ENCODE measurements around the gene NDN.

DNA sequence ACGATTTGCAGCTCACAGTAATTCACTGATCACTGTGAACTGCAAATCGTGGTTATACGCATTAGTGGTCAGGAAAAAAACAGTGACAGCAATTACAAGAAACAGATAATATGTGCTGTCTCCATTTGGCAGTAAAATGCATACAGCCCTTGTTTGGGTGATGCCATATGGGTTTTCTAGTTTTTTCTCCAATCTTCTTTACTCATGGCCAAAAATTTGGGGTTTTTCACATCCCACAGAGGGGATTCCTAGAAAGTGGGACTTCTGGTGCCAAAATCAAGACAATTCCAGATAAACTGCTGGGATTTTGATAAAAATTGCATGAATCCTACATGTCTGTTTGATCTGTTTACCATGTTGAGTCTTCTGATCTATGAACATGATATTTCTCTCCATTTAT, 15.6 kb downstream of the NDN start:
- TF ChIP-seq POLR2A (IDR thresholded peaks at IDR 0.05) (no peak), CTCF (IDR thresholded peaks at IDR 0.05) (no peak)

All from lower leg skin (tissue), 3 donors.